NCI-H1694 (cell line): ENCODE results near the gene PEX7.
A peak's percentile ranks its signal among the peaks of the same experiment; 100 is the strongest.
"Not testable (repeated sequence)": the region's sequence is repeated elsewhere in the genome, so short reads cannot be mapped to it uniquely, and the experiment has no call there.

Source experiments
- DNase-seq: peaks from one replicate; lab custom pipeline; 2025; lab: John Stamatoyannopoulos, UW

Gene PEX7

DNA sequence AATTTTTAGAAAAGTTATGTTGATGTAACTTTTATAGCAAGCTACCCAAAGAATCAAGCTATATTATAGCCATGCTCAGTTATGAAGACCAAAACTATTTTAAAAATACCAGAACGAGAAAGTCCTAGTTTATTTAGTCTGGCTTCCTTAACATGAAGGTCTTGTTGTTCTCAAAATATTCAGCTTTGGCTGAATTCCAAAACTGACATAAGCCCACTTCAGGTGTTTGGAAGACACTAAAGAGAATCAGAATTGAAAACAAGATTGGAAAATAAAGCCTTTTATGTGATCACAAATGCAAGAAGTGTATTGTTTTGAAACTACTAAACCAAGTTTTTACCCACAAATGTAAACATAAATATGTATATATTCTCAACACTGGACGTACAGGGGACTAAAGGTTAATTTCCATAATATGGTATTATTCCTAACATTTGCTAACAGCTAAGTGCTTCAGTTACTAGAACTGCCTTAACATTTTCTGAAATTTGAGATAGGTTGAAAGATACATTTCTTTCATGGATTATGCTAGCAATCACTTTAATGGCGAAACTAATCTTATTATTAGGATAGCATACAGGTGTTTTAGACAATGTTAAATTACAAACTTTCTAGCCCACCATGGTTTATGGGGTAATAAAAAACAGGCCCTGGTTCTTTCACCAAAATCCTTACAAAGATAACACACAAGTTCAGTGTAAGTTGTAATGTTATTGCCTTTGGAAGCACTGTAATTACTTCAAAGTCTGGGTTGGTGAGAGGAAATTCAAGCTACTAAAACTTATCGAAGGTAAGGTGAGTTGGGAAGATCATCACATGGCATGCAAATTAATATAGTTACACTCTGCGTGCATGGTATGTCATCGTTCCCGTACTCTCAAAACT, 31.7 kb upstream of the PEX7 start:
- DNase-seq, result no peak

DNA sequence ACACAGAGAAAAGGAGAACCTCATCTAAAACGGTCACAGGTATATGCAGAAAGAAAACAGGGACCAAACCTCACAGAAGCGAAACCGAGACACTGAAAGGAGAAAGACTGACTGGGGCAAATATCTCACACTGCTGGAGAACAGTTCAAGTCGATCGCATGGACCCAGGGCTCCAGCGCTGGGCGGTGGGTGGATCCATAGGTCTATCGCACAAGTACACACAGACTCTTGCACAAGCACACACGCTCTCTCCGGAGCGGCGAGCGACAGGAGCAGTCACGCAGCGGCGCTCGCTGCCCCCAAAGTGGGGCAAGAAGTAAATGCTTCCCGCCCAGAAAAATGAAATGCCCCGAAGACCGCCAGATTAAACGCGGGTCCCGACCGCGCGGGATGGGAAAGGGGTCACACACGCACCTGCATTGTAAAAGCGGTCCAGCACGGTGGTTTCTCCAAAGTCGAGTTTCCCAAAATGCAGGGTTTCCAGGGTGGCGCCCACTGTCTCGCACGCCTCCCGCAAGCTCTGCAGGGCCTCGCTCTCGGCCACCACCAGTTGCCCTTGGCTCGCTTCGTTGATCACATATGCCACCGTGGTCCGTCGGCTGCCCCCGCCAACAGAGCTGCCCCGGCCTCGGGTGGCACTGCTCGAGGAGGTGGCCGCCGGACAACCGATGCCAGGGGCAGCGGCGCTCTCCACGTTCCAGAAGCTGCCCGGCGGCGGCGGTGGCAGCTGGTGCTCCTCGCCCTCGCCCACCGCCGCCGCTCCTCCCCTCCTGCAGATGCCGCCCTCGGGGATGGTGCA, 30.9 kb upstream of the PEX7 start:
- DNase-seq, result peak; percentile 6

DNA sequence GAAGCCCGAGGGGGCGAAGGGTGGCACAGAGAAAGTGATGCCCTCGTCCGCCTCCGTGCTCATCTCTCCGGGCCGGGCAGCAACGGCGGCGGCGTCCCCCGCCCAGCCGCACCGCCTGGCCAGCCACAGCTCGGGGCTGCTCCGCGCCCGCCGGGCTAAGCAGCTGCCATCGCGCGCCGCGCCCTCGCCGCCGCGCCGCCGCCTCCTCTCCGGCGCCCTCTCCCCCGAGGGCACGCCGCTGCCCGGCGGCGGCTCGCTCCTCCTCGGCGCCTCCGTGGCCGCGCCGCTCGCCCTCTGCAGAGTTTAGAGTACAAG, 30.3 kb upstream of the PEX7 start:
- no peak for DNase-seq

DNA sequence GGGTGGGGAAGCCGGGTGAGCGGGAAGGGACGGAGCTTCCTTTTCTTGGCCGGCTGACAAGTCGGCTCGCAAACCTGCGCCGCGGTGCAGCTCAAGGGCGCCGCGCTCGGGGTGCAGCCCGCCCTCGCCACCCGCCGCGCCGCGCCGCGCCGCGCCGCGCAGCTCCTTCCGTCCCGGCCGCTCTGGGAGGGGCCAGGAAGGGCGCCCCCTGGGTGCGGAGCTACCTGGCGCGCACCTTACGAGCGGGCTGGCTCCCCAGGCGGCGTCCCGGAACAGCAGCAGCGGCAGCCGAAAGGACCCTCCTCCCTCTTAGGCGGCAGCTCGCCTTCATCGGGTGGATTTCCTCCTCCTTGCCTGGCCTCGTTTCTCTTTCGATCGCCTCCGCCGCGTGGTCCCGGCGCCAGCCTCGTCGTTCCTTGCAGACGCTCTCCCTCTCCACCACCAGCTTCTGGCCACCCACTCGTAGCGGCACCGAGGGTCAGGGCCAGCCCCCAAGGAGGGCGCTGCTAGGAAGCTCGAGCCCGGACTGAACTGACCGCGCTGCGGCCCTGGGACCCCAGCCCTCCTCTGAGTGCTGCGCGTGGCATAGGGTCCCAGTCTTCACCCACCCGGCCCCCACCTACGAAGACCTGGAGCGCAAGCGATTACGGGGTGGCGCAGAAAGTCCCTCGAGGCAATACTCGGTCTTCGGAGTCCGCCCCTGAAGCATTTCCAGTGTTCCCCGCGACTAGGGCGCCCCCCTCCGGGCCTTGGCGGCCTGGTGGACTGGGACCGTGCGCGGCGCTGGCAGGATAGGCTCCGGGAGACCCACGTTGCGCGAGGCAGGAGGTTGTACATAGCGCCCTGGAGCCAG, 29.8 kb upstream of the PEX7 start, which contains the start of gene MAP3K5:
Gene MAP3K5 (minus strand): TSS at position 68 of the 853 bp plus-strand sequence. CDS start 320 bp downstream, outside the sequence.
- DNase-seq, result peak; percentile 43

DNA sequence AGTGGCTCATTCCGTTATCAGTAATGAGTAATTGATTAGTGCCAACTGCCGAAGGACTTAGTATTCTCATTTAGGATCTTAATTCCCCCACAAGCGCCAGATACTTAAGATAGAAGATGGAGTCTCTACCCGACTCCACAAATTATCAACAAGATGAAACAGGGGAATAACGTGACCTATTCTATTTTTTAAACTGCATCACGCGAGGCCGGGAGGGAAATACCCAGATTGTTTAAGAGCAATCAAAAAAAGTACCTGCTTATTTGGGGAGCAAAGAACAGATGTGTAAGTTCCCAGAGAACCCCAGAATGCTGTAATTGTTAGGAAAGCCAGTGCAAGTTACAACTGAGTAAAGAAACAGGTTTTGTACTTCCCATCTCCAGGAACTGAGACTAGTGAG, 29.0 kb upstream of the PEX7 start:
- DNase-seq, result no peak

DNA sequence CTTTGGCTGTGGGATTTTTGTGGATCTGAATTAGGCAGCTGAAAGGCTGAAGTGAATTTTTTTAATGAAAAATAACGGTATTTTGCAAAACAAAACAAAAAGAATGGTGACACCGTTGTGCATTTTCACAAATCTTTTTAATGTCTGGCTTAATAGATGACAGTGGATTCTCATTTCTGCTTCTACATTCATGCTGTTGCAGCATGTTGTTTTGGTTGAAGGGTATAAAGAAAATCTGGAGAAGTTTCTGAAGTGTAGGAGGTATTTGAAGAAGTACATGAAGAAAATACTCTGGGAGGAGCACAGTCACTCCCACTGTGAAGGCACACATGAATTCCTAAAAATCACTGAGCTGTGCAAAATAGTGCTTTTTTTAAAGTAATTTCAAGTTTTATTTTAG, 27.0 kb upstream of the PEX7 start:
- no peak for DNase-seq

DNA sequence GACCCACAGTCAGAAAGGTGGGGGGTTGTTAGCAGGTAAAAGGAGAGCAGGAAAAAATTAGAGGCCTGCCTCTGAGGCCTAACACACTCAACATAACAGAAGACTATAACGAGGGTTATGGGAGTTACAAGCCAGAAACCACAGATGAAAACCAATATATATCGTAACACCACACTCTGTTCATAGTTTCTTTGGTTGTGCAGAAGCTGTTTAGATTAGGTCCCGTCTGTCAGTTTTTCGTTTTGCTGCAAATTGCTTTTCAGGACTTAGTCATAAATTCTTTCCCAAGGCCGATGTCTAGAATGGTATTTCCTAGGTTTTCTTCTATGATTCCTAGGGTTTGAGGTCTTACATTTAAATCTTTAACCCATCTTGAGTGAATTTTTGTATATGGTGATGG, 26.4 kb upstream of the PEX7 start:
- no peak for DNase-seq

DNA sequence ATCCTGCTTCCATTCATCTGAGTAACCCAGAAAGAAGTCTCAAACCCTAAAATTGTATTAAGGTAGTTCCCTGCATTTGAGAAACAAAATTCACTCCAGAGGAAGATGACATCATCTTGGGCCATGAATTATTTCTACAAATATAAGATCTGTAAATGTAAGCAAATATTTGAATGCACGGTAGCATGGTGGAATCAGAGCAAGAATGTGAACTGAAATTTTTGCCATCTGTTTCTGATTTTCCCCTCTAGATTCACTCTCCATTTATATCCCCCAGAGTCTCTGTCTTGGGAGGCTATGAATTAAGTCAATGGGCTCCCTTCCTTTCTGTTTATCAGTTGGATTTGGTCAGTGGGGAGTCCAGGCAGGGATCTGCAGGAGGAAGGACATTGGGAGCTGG, 24.3 kb upstream of the PEX7 start:
- no peak for DNase-seq

DNA sequence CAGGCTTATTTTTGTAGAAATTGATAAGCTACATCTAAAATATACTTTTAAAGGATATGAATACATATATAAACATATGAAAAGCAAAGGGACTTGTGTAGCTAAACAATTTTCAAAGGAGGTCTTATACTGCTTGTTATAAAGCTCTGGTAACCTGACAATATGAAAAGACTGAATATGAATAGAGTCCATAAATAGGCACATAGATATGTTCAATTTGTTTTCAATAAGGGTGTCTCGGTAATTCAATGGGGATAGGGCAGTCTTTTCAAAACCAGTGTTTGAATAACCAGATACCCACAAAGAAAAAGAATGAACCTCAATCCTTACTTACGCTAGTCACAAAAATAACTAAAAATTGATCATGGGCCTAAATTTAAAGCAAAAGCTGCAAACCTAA, 20.8 kb upstream of the PEX7 start:
- no peak for DNase-seq

DNA sequence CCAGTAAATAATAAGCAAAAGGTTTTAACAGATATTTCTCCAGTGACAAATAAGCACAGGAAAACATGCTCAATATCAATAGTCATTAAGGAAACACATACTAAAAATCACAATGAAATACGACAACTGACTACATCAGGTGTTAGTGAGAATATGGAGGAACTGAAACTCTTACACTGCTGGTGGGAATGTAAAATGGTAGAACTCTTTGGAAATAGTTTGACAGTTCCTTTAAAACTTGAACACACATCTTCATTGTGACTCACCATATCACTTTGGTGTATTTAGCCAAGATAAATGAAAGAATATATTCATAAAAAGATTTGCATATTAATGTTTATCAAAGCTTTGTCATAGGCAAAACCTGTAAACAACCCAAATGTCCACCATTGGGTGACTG, 18.8 kb upstream of the PEX7 start:
- DNase-seq, result no peak

DNA sequence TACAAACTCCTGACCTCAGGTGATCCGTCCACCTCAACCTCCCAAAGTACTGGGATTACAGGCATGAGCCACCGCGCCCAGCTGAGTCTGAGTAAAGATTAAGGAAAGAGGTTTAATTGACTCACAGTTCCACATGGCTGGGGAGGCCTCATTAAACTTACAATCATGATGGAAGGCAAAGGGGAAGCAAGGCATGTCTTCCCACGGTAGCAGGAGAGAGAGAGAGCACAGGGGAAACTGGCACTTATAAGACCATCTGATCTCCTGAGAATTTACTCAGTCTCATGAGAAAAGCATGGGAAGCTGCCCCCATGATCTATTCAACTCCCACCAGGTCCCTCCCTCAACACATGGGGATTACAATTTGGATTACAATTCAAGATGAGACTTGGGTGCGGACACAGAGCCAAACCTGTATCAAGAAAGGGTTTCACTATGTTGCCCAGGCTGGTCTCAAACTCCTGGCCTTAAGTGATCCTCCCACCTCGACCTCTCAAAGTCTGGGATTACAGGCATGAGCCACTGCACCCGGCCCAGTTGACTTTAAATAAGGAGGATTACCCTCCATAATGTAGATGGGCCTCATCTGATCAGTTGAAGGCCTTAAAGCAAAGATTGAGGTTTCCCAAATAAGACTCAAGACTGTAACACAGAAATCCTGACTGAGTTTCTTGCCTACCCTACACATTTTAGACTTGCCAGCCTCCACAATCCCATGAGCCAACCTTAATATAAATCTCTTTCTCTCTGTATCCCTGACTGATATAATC, 13.1 kb upstream of the PEX7 start:
- no peak for DNase-seq

DNA sequence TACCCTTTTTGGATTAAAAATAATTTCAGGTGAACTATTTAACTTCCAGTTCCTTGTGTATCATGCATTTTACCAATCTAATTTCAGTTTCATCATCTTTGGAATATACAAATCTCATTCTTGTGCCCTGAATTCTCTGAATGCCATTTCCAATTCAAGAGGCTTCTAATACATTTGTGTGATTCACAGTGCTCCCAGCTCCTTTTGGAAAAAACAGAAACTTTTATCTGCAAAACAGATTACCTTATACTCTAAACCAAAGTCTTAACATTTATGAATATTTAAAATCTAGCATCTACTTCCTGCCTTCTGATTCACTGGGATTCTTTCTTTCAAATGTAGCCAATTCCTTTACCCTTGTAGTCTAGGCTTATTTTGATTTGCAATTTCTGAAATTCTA, 11.1 kb upstream of the PEX7 start:
- no peak for DNase-seq

DNA sequence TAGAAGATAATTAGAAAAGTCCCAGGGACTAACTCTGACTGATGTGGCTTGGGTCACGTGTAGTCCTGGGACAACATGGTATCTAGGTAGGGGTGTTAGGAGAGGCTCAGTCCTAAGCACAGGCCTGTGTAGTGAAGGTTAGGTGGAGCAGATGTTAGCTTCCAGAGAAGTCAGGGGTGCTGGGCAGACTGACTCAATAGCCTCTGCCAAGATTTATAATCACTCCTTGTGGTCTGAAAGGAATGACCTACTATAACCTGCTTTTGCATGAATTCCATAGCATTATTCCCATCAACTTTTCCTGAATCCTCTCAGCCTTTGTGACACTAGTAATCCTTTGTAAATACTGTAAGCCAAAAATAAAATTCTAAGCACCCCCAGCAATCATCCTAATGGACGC, 10.2 kb upstream of the PEX7 start:
- DNase-seq, result no peak

DNA sequence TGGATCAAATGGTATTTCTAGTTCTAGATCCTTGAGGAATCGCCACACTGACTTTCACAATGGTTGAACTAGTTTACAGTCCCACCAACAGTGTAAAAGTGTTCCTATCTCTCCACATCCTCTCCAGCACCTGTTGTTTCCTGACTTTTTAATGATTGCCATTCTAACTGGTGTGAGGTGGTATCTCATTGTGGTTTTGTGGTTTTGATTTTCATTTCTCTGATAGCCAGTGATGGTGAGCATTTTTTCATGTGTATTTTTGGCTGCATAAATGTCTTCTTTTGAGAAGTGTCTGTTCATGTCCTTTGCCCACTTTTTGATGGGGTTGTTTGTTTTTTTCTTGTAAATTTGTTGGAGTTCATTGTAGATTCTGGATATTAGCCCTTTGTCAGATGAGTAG, 6.8 kb upstream of the PEX7 start:
- not testable (repeated sequence) for DNase-seq

DNA sequence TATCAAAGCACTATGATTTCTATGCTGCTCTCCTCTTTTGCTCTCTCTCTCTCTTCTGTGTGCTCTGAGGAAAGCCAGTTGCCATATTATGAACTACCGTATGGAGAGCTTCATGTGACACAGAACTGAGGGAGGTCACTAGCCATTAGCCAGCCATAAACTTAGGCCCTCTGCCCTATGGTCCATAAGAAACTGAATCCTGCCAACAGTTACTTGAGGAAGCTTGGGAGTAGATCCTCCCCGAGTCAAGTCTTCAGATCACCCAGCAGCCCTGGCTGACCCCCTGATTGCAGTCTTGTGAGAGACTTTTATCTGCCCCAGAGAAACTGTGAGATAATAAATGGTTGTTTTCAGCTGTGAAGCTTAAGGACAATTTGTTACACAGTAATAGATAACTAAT, 5.7 kb upstream of the PEX7 start:
- DNase-seq, result no peak

DNA sequence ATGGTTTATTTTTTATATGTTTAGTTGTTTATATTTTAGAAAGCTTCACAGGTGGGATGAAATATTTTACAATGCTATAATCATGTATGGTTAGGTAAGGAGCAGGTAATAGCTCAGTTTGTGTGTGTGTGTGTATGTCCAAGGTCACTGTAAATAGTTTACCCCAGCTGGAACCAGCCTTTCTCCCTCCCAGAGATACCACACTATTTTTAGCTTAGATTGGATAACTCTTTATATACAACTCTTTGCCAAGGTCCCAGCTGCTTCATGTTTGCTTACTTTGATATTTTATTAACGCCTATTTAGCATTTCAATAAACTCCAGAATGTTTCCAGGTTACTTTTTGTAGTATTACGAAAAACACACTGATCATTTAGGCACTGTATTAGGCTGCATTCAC, 1.8 kb upstream of the PEX7 start:
- DNase-seq, result peak; percentile 30

DNA sequence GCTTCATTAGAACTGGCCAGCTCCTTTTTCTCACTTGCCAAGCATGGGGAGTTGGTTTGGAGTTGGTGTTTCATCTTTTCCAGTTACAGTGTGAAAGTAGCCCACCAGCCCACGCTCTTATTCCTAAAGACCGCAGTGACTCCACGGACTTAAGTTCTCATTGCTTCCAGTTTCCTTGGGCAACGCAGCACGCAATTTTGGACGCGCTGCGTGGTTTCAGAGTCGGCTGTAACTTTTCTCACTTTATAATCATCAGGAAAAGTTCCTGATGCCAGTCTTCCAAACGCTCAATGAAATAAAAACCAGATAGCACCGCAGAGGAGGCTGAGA, 381 bp upstream of the PEX7 start:
- DNase-seq, result no peak

DNA sequence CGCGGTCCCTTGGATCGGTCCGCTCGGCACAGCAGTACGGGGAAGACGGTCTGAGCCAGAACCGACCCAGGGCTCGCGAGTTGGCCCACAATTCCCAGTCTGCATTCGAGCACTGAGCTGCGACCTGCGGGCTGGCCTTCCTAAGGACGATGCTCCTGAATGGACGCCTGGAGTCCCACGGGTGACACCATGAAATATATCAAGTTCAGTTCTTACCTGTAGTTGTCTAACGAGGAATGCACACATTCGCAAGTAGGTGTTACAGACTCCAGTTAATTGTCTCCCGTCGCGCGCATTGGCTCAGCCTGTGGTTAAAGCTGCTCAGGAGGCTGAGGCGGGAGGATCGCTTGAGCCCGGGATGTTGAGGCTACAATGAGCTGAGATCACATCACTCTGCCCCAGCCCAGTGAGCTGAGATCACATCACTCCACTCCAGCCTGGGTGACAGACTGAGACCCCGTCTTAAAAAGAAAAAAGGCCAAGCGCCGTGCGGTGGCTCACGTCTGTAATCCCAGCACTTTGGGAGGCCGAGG, 802 bp downstream of the PEX7 start:
- no peak for DNase-seq

DNA sequence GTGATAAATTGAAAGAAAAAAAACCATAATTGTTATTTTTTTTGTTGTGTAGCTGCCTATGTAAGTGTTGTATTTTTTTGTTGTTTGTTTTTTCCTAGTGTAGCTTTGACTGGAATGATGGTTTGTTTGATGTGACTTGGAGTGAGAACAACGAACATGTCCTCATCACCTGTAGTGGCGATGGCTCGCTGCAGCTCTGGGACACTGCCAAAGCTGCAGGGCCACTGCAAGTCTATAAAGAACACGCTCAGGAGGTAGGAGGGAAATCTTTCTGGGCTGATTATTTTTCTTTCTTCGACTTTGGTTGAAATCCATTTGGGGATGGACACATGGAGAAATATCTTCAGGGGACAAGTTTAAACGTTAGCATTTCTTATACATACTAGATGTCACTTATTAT, 3.8 kb downstream of the PEX7 start:
- DNase-seq, result no peak

DNA sequence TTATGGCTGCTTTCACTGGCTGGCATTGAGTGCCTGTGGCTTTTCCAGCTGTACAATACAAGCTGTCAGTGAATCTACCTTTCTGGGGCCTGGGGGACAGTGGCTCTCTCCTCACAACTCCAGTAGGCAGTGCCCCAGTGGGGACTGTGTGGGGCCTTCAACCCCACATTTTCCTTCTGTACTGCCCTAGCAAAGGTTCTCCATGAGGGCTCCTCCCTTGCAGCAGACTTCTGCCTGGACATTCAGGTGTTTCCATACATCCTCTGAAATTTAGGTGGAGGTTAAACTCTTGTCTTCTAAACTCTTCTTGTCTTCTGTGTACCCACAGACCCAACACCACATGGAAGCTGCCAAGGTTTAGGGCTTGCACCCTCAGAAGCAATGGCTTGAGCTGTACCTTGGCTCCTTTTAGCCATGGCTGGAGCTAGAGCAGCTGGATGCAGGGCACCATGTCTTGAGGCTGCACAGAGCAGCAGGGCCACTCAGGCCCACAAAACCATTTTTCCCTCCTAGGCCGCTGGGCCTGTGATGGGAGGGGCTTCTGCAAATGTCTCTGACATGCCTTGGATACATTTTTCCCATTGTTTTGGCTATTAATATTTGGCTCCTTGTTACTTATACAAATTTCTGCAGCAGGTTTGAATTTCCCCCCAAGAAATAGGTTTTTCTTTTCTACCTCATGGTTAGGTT, 9.6 kb downstream of the PEX7 start:
- DNase-seq, result no peak
